PC-9 (cell line): ENCODE data around the gene ANP32A.

Experiments
- EZH2 ChIP-seq: fragments of 200-600 bp; sonication (generic); IDR thresholded peaks from 2 replicates; pipeline ENCODE4 v1.8.0; 2017; ENCODE audit warnings: antibody characterized with exemption, low read depth
- TF ChIP-seq, protein P1 (sequence below): fragments of 200-600 bp; sonication (generic); conservative IDR thresholded peaks from 2 replicates; pipeline ENCODE4 v1.6.1; 2017; ENCODE audit warnings: mixed run types, antibody characterized with exemption, mild to moderate bottlenecking, moderate library complexity

- TF ChIP-seq, protein P1, sequence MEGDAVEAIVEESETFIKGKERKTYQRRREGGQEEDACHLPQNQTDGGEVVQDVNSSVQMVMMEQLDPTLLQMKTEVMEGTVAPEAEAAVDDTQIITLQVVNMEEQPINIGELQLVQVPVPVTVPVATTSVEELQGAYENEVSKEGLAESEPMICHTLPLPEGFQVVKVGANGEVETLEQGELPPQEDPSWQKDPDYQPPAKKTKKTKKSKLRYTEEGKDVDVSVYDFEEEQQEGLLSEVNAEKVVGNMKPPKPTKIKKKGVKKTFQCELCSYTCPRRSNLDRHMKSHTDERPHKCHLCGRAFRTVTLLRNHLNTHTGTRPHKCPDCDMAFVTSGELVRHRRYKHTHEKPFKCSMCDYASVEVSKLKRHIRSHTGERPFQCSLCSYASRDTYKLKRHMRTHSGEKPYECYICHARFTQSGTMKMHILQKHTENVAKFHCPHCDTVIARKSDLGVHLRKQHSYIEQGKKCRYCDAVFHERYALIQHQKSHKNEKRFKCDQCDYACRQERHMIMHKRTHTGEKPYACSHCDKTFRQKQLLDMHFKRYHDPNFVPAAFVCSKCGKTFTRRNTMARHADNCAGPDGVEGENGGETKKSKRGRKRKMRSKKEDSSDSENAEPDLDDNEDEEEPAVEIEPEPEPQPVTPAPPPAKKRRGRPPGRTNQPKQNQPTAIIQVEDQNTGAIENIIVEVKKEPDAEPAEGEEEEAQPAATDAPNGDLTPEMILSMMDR: no peak
- TF ChIP-seq EZH2: no peak
Observed at GRCh38 chr15:68796576-68796975, 24.1 kb downstream of the ANP32A start.
